IPS-18c (cell line): Measurements from ENCODE around the gene SLC31A1.
A peak's percentile ranks its signal among the peaks of the same experiment; 100 is the strongest.
"Not testable (repeated sequence)": the region's sequence is repeated elsewhere in the genome, so short reads cannot be mapped to it uniquely, and the experiment has no call there.

ENCODE experiments used
- H3K4me3 ChIP-seq: 2 replicates; pipeline ENCODE4 v1.7.0; 2013; ENCODE audit warnings: low read depth, mild to moderate bottlenecking, low read length, moderate library complexity; ENCODE audit not compliant: insufficient read depth
- H3K9me3 ChIP-seq: one replicate; pipeline ENCODE4 v1.6.1; 2013; ENCODE audit warnings: mild to moderate bottlenecking, low read length, moderate library complexity; ENCODE audit not compliant: control insufficient read depth, insufficient read depth

The SLC31A1 gene

DNA sequence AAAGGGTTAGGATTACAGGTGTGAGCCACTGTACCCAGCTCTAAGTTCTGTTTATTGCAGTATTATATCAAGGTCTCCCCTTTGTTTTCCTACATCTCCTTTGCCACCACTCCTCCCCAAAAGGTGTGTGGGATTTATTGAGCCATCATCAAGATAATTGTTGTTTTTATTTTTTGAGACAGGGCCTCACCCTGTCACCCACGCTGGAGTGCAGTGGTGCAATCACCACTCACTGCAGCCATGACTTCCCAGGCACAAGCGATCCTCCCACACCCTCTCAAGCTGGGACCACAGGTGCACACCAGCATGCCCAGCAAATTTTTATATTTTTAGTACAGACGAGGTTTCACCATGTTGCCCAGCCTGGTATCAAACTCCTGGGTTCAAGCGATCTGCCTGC, 24.6 kb downstream of the SLC31A1 start:
- Histone ChIP-seq H3K4me3 (no peak overlapping the region), H3K9me3 (no peaks in the 10 kb centered on the region)

DNA sequence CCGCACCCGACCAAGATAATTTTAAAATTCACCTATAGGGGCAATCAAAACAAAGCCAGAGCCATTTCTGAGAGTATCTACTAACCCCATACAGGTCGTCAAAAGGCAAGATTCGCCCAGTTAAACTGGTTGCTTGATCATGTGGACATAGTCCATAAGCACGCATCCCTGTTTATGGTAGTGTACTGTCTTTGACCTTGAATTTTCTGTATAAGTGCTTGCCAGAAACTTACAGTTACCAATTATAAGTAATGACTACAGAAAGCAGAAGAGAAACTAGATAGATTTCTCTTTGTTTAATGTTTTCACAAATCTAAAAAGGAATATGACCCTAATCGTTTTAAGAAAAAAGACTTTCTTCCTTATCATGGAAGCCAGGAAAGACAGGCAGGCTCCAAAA, 25.6 kb downstream of the SLC31A1 start:
- Histone ChIP-seq H3K9me3 (no peaks in the 10 kb centered on the region), H3K4me3 (no peak overlapping the region)

DNA sequence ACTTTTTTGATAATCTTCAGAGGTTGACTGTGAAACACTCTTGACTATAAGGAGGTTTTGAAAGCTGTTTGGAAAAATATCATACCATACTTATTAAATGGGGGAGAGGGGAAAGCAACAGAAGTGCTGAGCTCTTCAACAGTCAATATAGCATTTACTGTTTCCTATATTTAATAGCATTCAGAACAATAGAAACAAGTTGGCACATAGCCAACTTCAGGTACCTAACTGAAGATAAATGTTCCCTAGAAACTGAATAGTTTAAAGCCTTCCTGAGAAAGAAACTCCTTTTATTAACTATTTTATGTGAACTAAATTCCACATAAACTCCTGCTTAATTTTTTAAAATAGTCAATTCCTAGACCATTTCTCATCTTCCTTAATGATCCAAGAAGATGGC, 26.3 kb downstream of the SLC31A1 start:
- H3K9me3 ChIP-seq, result no peaks in the 10 kb centered on the region
- no peak overlapping the region for H3K4me3 ChIP-seq

GRCh38 chr9:113249661-113250060, 28.3 kb downstream of the SLC31A1 start:
- not testable (repeated sequence) for H3K4me3 ChIP-seq, H3K9me3 ChIP-seq

- H3K4me3 ChIP-seq, result no peak overlapping the region
- no peaks in the 10 kb centered on the region for H3K9me3 ChIP-seq
Measured at GRCh38 chr9:113250807-113251206, 29.5 kb downstream of the SLC31A1 start.

DNA sequence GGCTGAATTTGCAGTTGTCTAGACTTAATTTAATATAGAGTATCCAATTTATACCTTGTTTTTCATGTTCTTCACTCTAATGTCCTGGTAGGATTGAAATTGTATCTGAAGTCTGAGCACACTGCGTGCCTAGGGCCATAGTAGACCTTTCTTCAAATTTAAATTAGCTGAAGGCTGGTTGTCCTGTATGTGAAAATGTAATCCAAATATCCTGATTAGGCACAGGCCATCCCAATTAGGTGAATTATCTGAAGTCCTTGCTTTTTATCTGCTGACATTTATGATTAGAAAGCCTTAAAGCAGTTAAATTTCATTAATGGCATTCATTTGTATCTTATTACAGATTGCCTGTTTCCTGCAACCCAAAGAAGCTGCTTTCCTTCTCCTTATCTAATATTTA, 33.6 kb downstream of the SLC31A1 start:
- Histone ChIP-seq H3K4me3 (no peak overlapping the region), H3K9me3 (no peaks in the 10 kb centered on the region)

DNA sequence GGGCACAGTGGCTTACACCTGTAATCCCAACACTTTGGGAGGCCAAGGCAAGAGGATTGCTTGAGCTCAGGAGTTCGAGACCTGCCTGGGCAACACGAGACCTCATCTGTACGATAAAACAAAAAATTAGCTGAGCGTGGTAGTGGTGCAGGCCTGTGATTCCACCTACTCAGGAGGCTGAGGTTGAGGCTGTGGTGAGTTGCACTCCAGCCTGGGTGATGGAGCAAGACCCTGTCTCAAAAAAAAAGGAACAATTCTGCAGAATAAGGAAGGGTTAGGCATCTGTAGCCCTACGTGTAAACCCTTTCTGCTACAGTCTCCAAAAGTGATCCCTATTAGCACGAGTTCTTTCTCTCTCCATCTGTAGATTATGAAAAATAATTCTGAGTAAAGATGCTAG, 34.1 kb downstream of the SLC31A1 start:
- no peak overlapping the region for H3K4me3 ChIP-seq

GRCh38 chr9:113257863-113258262, 36.5 kb downstream of the SLC31A1 start:
- H3K4me3 ChIP-seq, result no peak overlapping the region
- H3K9me3 ChIP-seq, result no peaks in the 10 kb centered on the region

More for the DNA sequence above, 34.1 kb downstream of the SLC31A1 start:
- no peaks in the 10 kb centered on the region for H3K9me3 ChIP-seq

- Histone ChIP-seq H3K9me3 (no peaks in the 10 kb centered on the region), H3K4me3 (no peak overlapping the region)
Measured at GRCh38 chr9:113258282-113258681, 36.9 kb downstream of the SLC31A1 start.

- no peak overlapping the region for H3K4me3 ChIP-seq
- no peaks in the 10 kb centered on the region for H3K9me3 ChIP-seq
Measured at GRCh38 chr9:113261917-113262671, 40.8 kb downstream of the SLC31A1 start.

DNA sequence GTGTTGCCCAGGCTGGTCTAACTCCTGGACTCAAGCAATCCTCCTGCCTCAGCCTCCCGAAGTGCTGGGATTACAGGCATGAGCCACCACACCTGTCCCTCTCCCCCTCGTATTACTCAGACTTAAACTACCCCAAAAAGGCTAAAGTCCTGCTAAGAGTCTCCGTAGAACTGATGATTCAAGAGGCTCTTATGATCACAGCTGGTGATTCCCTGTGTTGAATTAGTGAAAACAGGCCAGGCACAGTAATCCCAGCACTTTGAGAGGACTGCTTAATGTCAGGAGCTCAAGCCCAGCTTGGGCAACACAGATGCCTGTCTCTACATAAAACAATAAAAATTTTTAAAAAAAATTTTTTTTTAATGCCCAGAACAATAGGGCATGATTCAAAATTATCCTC, 44.8 kb downstream of the SLC31A1 start:
- Histone ChIP-seq H3K9me3 (no peaks in the 10 kb centered on the region), H3K4me3 (no peak overlapping the region)

DNA sequence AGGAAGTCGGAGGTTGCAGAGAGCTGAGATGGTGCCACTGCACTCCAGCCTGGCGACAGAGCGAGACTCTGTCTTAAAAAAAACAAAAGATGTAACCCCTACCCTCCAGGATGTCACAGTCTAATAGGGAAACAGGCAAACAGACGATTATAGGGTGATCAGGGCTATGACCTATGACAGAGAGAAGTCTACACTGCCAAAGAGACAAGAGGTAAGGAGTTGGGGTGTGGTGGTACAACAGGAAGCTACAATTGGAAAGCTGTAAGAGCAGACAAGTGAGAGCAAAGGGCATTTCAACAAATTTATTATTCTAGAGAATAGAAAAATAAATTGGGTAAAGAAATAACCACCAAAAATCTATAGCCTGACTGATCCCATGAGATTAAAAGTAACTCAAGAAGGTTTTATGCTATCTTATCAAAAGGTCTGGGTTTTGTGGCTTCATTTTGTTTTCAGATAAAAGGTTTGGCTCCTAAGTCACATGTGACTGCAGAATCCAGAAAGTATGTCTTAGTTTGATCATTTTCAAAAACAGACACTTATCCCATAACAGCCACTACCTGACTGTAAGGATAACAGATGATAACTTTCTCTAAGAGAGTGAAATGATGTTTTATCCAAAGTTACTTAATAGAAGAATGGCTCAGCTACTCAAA, 46.7 kb downstream of the SLC31A1 start:
- H3K9me3 ChIP-seq, result no peaks in the 10 kb centered on the region
- H3K4me3 ChIP-seq, result no peak overlapping the region

- Histone ChIP-seq H3K4me3 (no peak overlapping the region), H3K9me3 (no peaks in the 10 kb centered on the region)
Measured at GRCh38 chr9:113269355-113269754, 48.0 kb downstream of the SLC31A1 start.

- Histone ChIP-seq H3K4me3 (no peak overlapping the region), H3K9me3 (no peaks in the 10 kb centered on the region)
Measured at GRCh38 chr9:113269871-113270270, 48.5 kb downstream of the SLC31A1 start.

- peak overlapping the region; percentile 97 for H3K4me3 ChIP-seq
Measured at GRCh38 chr9:113274474-113275156, 53.3 kb downstream of the SLC31A1 start.

GRCh38 chr9:113275157-113276131, 54.1 kb downstream of the SLC31A1 start, which contains the start of the genes CDC26 and PRPF4:
CDC26 (minus strand) TSS chr9:113275572; CDS start chr9:113272507, 3,065 bp downstream.
PRPF4 (plus strand) TSS chr9:113275658; CDS start chr9:113275744, 86 bp downstream.
- peak within 1 kb of the TSS; percentile 97 for H3K4me3 ChIP-seq
- H3K9me3 ChIP-seq, result no peaks in the 10 kb centered on the region

More at GRCh38 chr9:113274474-113275156, 53.3 kb downstream of the SLC31A1 start:
- no peaks in the 10 kb centered on the region for H3K9me3 ChIP-seq

DNA sequence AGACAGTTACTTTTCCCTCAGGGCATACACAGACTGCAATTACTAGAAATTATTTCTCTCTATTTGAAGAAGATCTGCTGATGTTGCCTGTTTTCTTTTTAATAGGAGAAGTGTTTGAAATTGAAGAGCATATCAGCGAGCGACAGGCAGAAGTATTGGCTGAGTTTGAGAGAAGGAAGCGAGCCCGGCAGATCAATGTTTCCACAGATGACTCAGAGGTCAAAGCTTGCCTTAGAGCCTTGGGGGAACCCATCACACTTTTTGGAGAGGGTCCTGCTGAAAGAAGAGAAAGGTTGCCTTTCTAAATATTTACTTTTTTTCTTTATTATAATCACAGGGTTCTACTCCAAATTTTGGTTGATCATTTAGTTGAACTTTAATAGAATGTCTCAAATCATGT, 57.5 kb downstream of the SLC31A1 start:
- Histone ChIP-seq H3K9me3 (no peaks in the 10 kb centered on the region), H3K4me3 (no peak overlapping the region)
